ENCODE results near the gene CABLES1. TPM values are rescaled to one million over a fixed set of nuclear protein-coding genes. Genes with fewer than 3 reads are reported as not detected.

Gene CABLES1
- polyA plus RNA-seq, 1 experiment: 5.4 TPM

DNA sequence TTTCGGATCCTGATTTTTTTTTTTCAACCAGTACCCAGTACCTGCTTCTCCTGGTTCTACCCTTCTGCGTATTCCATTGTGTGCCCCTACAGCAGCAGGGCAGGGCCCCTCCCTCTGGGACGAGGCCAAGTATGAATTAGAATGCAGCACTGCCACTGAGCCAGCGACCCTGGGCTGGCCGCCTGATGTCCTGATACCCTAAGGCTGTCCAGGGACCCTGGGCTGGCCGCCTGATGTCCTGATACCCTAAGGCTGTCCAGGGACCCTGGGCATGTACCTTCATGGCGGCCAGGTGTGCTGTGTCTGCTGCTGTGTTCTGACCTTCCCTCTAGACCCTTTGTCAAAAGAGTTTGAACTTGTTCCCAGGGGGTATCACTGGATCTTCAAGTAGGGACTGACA lies 42.9 kb downstream of the CABLES1 start:
- CTCF ChIA-PET: interaction anchor here (1.2 kb wide), 1 partner anchor 13 kb away, joined by 3 read pairs; no protein-coding TSS in a partner anchor
- Histone ChIP-seq H3K27me3 (ENCODE audit: control insufficient read depth, insufficient read depth, low read length) (no peaks in the 10 kb centered on the region), H3K36me3 (ENCODE audit: control insufficient read depth, insufficient read depth, low read length) (no peaks in the 10 kb centered on the region), H3K4me3 (ENCODE audit: low read depth, low read length) (no peak overlapping the region)
- no peak for DNase-seq (ENCODE audit: low read depth)
- POLR2A ChIA-PET: no interaction called here
- TF ChIP-seq, protein P1, sequence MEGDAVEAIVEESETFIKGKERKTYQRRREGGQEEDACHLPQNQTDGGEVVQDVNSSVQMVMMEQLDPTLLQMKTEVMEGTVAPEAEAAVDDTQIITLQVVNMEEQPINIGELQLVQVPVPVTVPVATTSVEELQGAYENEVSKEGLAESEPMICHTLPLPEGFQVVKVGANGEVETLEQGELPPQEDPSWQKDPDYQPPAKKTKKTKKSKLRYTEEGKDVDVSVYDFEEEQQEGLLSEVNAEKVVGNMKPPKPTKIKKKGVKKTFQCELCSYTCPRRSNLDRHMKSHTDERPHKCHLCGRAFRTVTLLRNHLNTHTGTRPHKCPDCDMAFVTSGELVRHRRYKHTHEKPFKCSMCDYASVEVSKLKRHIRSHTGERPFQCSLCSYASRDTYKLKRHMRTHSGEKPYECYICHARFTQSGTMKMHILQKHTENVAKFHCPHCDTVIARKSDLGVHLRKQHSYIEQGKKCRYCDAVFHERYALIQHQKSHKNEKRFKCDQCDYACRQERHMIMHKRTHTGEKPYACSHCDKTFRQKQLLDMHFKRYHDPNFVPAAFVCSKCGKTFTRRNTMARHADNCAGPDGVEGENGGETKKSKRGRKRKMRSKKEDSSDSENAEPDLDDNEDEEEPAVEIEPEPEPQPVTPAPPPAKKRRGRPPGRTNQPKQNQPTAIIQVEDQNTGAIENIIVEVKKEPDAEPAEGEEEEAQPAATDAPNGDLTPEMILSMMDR (IDR thresholded peaks at IDR 0.05; ENCODE audit: insufficient read depth, low read depth, low read length): no peak

DNA sequence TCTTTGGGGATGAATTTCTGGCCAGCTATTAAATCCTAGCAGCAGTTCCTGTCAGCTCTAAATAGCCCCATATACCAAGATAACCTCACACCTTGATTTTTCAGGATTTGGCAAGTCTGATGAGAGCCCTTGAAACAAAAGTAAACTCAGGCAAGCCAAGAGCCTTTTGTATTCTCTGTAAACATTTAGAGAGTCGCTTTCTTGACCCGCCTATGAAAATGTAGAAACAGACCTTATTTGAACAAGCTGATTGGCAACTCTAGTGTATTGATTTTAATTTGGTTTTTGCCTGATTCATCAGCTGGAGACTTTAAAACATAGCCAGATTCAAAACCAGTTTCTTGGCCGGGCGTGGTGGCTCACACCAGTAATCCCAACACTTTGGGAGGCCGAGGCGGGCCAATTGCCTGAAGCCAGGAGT lies 43.4 kb downstream of the CABLES1 start:
- Histone ChIP-seq H3K36me3 (ENCODE audit: control insufficient read depth, insufficient read depth, low read length) (no peaks in the 10 kb centered on the region), H3K27me3 (ENCODE audit: control insufficient read depth, insufficient read depth, low read length) (no peaks in the 10 kb centered on the region), H3K4me3 (ENCODE audit: low read depth, low read length) (no peak overlapping the region)
- no peak for DNase-seq (ENCODE audit: low read depth)
- ChIA-PET CTCF (interaction anchor here (1.2 kb wide), 1 partner anchor 13 kb away, joined by 3 read pairs; no protein-coding TSS in a partner anchor), POLR2A (no interaction called here)
- TF ChIP-seq, protein P1 (IDR thresholded peaks at IDR 0.05; ENCODE audit: insufficient read depth, low read depth, low read length): no peak

DNA sequence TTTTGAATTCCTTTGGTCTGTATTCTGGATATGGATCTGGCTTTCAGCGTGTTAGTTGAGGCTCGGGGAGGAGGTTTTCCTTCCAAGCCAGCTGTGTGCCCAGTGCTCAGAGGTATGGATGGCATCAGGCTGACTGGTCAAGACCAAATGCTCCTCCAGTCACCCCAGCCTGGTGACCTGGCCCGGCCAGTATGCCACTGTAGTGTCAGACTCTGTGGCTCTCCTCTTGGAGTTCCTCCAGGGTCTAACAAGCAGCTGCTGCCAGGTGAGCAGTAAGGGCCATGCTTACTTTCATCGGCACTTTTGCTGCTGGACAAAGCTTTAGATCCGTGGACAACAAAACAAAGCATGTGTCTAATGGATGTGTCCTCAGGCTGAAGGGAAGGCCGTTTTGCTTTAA lies 44.1 kb downstream of the CABLES1 start:
- H3K27me3 ChIP-seq (ENCODE audit: control insufficient read depth, insufficient read depth, low read length): no peaks in the 10 kb centered on the region
- POLR2A ChIA-PET: no interaction called here
- H3K4me3 ChIP-seq (ENCODE audit: low read depth, low read length): no peak overlapping the region
- no peak for DNase-seq (ENCODE audit: low read depth)
- TF ChIP-seq, protein P1 (IDR thresholded peaks at IDR 0.05; ENCODE audit: insufficient read depth, low read depth, low read length): no peak
- CTCF ChIA-PET: interaction anchor here (1.2 kb wide), 1 partner anchor 14 kb away, joined by 3 read pairs; no protein-coding TSS in a partner anchor
- no peaks in the 10 kb centered on the region for H3K36me3 ChIP-seq (ENCODE audit: control insufficient read depth, insufficient read depth, low read length)

DNA sequence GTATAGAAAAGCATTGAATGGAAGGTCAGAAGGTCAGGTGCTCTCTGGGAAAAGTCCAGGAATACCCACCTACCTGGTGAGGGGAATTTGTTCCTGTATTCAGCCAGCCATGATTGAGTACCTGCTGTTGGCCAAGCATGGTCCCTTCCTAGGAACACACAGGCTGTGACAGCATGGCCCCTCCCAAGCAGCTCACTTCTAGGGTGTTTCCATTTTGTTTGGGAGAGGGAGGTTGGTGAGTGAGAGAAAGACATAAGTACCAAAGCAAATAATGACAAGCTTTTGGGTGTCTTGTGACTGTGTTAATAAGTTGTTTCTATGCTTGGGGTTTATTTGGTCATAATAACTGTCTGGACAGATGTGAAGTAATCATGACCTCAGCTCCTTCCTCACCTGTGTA lies 46.3 kb downstream of the CABLES1 start:
- TF ChIP-seq, protein P1 (IDR thresholded peaks at IDR 0.05; ENCODE audit: insufficient read depth, low read depth, low read length): no peak
- no peak for DNase-seq (ENCODE audit: low read depth)
- ChIA-PET CTCF (no interaction called here), POLR2A (no interaction called here)
- Histone ChIP-seq H3K36me3 (ENCODE audit: control insufficient read depth, insufficient read depth, low read length) (no peaks in the 10 kb centered on the region), H3K4me3 (ENCODE audit: low read depth, low read length) (no peak overlapping the region), H3K27me3 (ENCODE audit: control insufficient read depth, insufficient read depth, low read length) (no peaks in the 10 kb centered on the region)

DNA sequence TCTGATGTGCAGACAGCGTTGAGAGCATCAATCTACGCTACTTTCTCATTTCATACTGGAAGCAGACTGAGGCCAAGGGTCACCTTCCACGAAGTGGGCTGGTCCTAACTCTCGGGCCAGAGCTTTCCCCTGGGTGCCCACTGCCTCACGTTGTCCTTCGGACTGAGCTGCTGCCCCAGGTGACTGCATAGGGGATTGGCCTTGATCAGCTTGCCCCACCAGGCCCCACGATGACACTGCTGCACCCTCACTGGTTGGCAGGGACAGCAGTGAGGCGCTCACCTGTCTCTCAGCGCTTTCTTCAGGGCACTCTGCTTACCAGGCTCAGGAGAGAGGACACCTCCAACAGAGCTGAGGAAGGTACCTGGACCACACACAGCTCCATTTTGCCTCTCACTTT lies 47.3 kb downstream of the CABLES1 start:
- TF ChIP-seq, protein P1 (IDR thresholded peaks at IDR 0.05; ENCODE audit: insufficient read depth, low read depth, low read length): no peak
- H3K36me3 ChIP-seq (ENCODE audit: control insufficient read depth, insufficient read depth, low read length): no peaks in the 10 kb centered on the region
- ChIA-PET POLR2A (no interaction called here), CTCF (no interaction called here)
- DNase-seq (ENCODE audit: low read depth): no peak
- no peaks in the 10 kb centered on the region for H3K27me3 ChIP-seq (ENCODE audit: control insufficient read depth, insufficient read depth, low read length)
- H3K4me3 ChIP-seq (ENCODE audit: low read depth, low read length): no peak overlapping the region
